GM10248 (cell line): ENCODE results near the gene ASXL1.

Experiments
- CTCF ChIA-PET: fragments of 300-600 bp; sonication (Branson Sonifier 250); formaldehyde crosslinking; extraction: SDS; loops from one replicate; lab custom pipeline; 2021; ENCODE audit warnings: antibody characterized with exemption; lab: Yijun Ruan, JAX
- POLR2A ChIA-PET: fragments of 350-650 bp; sonication (Branson Sonifier 250); formaldehyde crosslinking; extraction: SDS; loops from one replicate; lab custom pipeline; 2020; ENCODE audit warnings: antibody characterized with exemption; lab: Yijun Ruan, JAX
- DNase-seq: peaks from one replicate; pipeline ENCODE4 v3.0.0; 2012; ENCODE audit errors: extremely low spot score
- CTCF ChIP-seq: IDR thresholded peaks from 2 replicates; pipeline ENCODE4 v1.5.1; 2012; ENCODE audit warnings: mild to moderate bottlenecking, low read depth; ENCODE audit errors: extremely low read depth, missing control alignments, control extremely low read depth

Gene ASXL1

GRCh38 chr20:32474967-32475811, 117.1 kb downstream of the ASXL1 start:
- no peak for TF ChIP-seq CTCF
- DNase-seq: peak; percentile 82
- ChIA-PET POLR2A (interaction anchor here (0.6 kb wide), 1 partner anchor 396 kb away, joined by 4 read pairs; no protein-coding TSS in a partner anchor), CTCF (interaction anchor here (0.6 to 1.3 kb wide), 4 partner anchors 10 to 193 kb away, joined by 3 to 5 read pairs (median 4); no protein-coding TSS in a partner anchor)

GRCh38 chr20:32476684-32477593, 118.8 kb downstream of the ASXL1 start:
- ChIA-PET CTCF (interaction anchor here (0.8 to 1.3 kb wide), 2 partner anchors 151 to 192 kb away, joined by 3 to 5 read pairs; no protein-coding TSS in a partner anchor), POLR2A (no interaction called here)
- no peak for TF ChIP-seq CTCF
- DNase-seq: no peak

- CTCF ChIA-PET: no interaction called here
- no peak for DNase-seq
- POLR2A ChIA-PET: no interaction called here
- TF ChIP-seq CTCF: no peak
Observed at GRCh38 chr20:32477594-32478512, 119.7 kb downstream of the ASXL1 start.

GRCh38 chr20:32478576-32478975, 120.4 kb downstream of the ASXL1 start:
- TF ChIP-seq CTCF: no peak
- no peak for DNase-seq
- ChIA-PET POLR2A (no interaction called here), CTCF (interaction anchor here (2.2 kb wide), 1 partner anchor 23 kb away, joined by 7 read pairs; no protein-coding TSS in a partner anchor)

- DNase-seq: no peak
- ChIA-PET CTCF (interaction anchor here (1.8 to 2.2 kb wide), 2 partner anchors 19 to 24 kb away, joined by 4 to 7 read pairs; no protein-coding TSS in a partner anchor), POLR2A (no interaction called here)
- no peak for TF ChIP-seq CTCF
Observed at GRCh38 chr20:32479012-32479411, 120.9 kb downstream of the ASXL1 start.
